ENCODE data around the gene CREB3.

Gene CREB3

GRCh38 chr9:35732185-35732799 is at the start of gene CREB3, which contains the start of gene TLN1:
Gene CREB3 (plus strand): TSS chr9:35732666. CDS start chr9:35732773, 107 bp downstream.
Gene TLN1 (minus strand): TSS chr9:35732195. CDS start chr9:35725694, 6,501 bp downstream.
- DNase-seq, result peak; percentile 99

GRCh38 chr9:35683323-35683722 is 49.1 kb upstream of the CREB3 start:
- no peak for DNase-seq

GRCh38 chr9:35684921-35685320 is 47.5 kb upstream of the CREB3 start:
- DNase-seq, result no peak

GRCh38 chr9:35685506-35685905 is 47.0 kb upstream of the CREB3 start:
- no peak for DNase-seq

- DNase-seq, result no peak
These were observed 46.0 kb upstream of the CREB3 start for GRCh38 chr9:35686222-35687203.

GRCh38 chr9:35687306-35687705 is 45.2 kb upstream of the CREB3 start:
- no peak for DNase-seq

GRCh38 chr9:35687972-35688557 is 44.4 kb upstream of the CREB3 start:
- DNase-seq, result no peak

GRCh38 chr9:35688558-35689541 is 43.6 kb upstream of the CREB3 start:
- no peak for DNase-seq

- no peak for DNase-seq
These were observed 42.7 kb upstream of the CREB3 start, which contains the start of gene TPM2 for GRCh38 chr9:35689542-35690293. Gene TPM2 (minus strand): TSS chr9:35689925. CDS start chr9:35689817, 108 bp downstream.

GRCh38 chr9:35690294-35690613 is 42.2 kb upstream of the CREB3 start:
- DNase-seq, result no peak

GRCh38 chr9:35690614-35691333 is 41.7 kb upstream of the CREB3 start:
- no peak for DNase-seq

GRCh38 chr9:35691334-35691650 is 41.2 kb upstream of the CREB3 start:
- no peak for DNase-seq

GRCh38 chr9:35691757-35692301 is 40.6 kb upstream of the CREB3 start:
- no peak for DNase-seq

- DNase-seq, result no peak
These were observed 36.5 kb upstream of the CREB3 start for GRCh38 chr9:35695943-35696401.

GRCh38 chr9:35696520-35697215 is 35.8 kb upstream of the CREB3 start:
- DNase-seq, result peak; percentile 61

- no peak for DNase-seq
These were observed 35.0 kb upstream of the CREB3 start for GRCh38 chr9:35697486-35697885.

GRCh38 chr9:35698231-35698630 is 34.2 kb upstream of the CREB3 start:
- no peak for DNase-seq

GRCh38 chr9:35700031-35700430 is 32.4 kb upstream of the CREB3 start:
- DNase-seq, result no peak

GRCh38 chr9:35700942-35701341 is 31.5 kb upstream of the CREB3 start:
- DNase-seq, result no peak

- no peak for DNase-seq
These were observed 29.8 kb upstream of the CREB3 start for GRCh38 chr9:35702696-35703095.

Measured in CD4-positive, alpha-beta T cell treated with Interleukin-15 for 1 hour (primary cell).